ENCODE results near the gene CDCA4.

The CDCA4 gene

DNA sequence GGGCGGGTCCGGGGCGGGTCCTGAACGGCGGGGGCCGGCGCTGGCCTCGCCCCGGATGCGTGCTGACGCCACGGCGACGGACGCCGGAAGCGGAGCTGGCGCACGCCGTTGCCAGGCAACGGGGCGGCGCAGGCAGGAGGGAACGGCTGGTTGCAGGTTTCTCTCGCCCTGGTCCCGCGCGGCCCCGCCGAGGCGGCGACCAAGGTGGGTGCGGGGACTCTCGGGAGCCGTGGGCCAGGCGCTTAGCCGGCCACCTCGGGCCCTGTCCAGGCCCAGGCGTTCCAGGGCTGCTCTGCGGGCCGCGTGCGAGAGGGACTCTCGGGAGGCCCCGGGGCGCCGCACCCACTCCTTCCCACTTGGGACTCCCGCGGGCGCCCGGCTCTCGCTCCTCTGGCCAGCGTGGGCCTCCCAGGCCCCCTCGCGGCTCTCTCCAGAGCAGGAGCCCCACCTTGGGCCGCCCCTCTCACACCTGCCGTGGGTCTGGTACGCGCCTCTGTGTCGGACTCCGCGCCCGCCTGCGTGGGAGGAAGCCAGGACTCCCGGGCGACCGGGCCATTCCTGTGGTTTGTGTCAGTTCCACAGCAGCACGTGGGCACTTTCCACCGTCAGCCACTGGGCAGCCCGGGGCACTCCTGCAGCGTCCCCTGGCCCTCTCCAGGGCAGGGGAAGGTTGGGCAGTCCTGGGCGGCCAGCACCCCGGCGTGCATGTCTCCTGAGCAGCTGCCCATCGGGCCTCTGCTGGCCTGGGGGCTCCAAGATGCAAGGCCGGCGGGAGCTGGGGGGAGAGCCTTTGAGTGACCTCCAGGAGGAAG lies 35.0 kb downstream of the CDCA4 start, which contains the start of gene CLBA1:
Gene CLBA1, plus strand, starts transcription at position 114 of the 812 bp plus-strand sequence. Its CDS starts 644 bp downstream, at position 758.
- DNase-seq = peak; percentile 61 to 95

DNA sequence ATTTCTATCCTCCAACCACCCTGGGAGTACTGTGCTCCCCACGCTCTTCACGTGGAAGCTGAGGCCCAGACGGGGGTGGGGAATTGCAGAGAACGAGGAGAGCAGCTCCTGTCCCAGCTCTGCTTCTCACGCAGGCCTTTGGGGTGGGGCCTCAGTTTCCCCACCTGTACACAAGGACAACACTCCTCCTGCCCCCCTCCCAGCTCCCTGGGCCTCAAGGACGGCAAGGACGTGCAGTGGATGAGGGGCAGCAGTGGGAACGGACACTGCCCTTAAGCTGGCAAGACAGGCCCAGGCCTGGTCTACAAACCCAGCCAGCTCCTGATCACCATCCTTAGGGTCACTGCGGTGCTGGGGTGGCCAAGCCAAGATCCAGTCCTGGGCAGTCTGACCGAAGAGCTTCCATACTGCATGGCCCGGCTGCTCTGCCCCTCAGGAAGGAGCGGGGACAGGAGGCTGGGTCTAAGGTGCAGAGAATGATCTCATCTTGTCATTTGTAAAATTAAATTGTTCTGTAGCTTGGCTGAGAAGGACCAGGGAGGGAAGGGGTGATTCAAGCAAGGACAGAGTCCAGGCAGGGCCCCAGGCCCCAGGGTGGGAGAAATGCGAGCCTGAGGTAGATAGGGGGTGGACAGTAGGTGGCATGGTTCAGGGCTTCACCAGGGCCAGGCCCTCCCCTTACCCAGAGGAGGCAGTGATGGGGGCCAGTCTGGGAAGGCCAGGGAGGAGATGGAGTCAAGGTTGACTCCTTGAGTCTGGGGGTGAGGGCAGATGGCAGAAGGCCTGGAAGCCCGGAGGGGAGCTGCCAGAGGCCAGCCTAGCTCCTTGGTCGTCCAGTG lies 36.6 kb downstream of the CDCA4 start:
- DNase-seq = no peak

DNA sequence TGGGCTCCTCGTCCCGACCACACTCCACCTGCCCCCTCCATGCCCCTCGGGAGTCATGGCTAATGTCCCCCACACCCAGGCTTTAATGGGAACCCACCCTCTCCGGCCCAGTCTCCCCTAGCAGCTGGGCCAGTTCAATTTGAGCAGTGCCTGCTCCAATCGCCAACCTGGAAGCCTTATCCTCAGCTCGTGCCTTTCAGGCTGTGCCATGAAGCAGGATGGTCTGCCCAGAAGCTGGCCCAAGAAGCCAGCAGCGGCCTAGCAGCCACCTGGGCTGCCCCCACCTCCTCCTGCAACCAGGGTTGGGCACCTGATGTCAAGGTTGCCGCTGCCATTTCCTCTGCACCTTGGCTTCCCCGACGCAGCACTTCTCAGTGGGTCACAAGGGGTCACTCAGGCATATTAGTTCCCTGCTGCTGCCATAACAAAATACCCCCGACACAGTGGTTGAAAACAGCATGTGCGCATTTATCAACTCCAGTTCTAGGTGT lies 37.6 kb downstream of the CDCA4 start:
- DNase-seq = no peak

DNA sequence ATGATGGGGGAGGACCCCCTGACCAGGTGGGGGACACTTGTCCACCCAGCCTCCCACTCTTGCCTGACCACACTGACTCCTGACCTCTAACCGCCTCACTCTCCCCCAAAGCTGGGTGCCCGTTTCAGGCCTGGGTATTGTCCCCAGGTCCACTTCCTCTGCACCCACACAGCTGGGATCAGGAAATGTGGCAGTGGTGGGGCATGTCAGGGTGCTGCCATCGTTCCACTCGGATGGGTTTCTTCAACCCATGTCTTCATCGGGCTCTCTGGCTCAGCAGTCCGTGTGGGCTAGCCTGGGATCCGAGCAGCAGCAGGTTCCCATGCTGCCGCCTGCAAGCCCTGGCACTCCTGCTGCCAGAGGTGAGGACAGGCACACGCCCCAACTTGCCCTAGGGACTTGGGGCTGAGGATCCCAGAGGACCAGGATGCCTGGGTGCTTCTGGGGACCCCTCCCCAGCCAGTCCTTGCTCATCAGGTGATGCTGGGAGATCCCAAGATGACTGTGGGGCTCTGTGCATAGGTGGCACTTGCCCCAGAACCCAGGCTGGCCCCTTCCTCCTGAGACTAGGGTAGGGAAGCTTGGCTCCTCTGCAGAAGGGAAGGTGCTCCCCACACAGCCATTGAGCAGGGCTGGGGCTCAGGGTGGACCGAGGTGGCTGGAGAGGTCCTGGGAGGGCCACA lies 38.2 kb downstream of the CDCA4 start:
- DNase-seq = no peak

DNA sequence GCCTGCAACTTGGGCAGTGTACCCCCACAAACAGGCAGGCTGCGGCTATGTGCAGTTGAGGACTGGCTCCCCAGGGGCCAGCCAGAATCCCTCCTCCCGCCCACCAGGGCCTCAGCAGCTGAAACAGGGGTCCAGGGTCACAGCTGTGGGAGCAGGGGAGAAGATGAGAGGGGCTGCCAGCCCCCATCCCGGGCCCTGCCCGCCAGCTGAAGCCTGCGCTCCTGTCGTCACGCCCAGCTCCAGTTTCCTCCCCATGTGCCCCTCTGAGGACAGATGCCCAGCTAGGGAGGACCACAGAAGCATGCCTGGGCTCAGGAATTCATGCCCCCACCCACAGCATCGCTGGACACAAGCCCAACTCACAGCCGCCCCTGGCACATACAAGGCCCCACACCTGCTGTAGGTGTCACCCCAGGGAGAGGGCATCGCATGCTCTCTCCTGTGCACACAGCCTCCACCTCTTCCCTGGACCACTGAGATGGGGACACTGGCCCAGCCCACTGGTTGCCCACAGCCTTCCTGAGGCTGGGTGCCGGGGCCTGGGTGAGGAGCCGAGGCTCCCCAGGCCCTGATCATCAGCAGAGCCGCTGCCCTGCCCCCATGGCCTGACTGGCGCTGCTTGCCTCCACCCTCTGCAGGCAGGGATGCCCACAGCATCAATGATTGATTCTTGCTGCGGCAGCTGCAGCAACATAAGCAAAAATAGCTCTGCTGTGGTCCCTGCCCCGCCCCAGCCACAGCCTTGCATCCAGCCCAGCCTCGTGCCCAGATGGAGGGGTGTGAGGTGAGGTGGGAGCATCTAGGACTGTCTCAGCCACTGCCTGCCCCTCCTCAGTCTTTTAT lies 39.0 kb downstream of the CDCA4 start:
- DNase-seq = no peak

DNA sequence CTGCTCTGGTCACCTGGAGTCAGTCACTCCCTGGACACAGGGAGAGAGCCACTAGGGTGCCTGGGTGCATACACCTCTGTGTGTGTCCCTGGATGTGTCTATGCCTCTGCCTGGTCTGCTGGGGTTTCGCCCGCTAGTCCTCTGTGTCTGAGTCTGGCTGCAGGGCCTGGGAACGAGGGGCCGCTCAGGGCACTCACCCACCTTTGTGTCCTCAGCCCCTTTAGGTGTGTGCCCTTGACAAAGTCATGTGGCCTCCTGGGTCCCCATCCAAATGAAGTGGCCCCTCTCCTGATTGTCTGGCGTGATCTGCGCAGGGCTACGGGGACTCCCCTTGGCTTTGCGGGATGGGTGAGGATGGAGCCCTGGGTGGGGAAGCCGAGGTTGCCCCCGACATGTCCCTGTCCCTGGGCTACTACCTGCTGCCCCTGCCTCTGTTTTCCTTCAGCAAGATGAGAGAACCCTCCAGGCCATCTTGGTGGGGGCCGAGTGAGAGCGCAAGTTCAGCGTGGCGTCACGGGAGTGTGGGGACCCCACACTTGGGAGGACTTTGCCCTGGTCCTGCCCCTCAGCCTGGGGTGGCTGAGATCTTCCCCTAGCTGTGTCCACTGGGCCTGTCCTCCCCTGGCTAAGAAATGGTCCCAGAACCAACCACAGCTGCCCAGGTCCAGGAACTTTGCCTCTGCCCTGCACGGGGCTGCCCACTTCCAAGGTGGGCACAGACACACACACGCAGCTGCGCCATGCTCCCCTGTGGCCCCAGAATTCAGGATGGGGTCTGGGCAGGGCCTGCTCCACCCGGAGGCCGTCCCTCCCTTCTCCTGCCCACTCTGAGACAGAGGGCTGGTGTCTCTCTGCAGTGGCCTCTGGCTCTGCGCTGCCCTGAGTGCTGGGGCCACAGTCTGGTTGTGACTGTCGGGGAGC lies 40.0 kb downstream of the CDCA4 start:
- no peak for DNase-seq

DNA sequence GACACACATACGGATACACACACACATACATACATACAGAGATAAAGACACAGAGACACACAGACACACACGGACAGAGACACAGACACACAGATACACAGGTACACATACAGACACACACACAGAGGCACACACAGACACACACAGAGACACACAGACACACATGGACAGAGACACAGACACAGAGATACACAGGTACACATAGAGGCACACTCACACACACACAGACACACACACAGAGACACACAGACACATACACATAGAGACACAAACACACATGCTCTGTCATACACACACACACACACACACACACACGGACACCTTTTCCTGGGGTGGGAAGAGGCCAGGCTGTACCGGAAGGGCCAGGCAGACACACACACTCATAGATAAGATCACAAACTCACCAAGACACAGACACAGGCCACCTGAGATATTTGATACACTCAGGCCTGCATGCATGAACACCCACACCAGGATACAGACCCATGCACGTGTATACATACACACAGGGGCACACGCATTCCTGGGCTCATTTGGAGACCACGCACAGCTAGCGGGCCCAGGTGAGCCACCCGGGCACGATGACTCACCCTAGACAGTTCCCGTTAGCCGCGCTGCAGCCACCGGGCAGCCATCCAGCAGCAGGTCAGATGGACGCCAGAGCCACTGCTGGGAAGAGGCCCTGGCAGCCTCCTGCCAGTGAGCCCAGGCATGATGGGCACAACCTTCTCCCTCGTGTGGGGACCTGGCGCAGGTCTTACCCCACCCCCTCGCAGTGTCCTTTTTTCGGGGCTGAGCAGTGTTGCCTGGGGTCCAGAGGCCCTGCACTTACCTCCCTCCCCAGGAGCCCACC lies 40.9 kb downstream of the CDCA4 start:
- DNase-seq = peak in 1 of 2 experiments; percentile 39

DNA sequence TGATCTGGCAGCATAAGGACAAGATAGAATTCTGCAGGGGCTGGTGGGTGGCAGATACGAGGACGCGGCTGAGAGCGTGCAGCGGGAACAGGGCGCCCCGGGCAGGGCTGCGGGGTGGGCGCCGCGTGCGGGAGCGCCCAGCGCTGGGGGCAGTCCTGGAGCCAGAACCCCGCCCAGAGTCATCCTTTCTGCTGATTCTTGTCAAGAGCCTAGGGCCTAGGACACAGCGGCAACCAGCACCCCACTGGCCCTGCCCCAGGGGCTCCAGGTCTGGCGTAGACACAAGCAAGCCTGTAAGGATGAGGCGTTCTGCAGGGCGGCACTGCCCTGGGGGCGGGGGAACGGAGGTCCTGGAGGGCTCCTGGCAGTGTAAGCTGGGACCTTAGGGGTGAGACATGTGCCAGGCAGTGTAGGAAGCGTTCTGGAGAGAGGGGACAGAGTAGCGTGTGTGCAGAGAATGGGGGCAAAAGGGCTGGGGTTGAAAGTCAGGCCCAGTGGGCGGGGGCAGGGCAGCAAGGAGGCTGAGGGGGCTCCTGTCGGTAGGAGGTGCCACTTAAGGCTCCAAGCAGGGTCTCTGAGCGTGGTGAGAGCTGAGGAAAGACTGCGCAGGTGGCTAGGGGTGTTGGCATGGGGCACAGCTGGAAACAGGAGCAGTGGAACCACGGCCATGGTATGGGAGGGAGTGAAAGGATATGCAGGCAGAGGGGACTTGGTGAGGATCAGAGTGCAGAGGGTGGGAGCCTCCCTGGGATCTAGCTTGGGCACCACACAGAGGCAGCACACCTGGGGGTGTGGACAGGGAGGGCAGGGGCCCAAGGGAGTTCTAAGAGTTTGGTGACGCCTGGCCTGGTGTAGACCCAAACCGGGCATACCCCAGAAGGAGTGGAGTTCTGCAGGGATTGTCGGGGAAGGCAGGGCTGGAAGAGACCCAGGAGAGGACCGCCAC lies 41.9 kb downstream of the CDCA4 start:
- DNase-seq = peak in 1 of 2 experiments; percentile 45

DNA sequence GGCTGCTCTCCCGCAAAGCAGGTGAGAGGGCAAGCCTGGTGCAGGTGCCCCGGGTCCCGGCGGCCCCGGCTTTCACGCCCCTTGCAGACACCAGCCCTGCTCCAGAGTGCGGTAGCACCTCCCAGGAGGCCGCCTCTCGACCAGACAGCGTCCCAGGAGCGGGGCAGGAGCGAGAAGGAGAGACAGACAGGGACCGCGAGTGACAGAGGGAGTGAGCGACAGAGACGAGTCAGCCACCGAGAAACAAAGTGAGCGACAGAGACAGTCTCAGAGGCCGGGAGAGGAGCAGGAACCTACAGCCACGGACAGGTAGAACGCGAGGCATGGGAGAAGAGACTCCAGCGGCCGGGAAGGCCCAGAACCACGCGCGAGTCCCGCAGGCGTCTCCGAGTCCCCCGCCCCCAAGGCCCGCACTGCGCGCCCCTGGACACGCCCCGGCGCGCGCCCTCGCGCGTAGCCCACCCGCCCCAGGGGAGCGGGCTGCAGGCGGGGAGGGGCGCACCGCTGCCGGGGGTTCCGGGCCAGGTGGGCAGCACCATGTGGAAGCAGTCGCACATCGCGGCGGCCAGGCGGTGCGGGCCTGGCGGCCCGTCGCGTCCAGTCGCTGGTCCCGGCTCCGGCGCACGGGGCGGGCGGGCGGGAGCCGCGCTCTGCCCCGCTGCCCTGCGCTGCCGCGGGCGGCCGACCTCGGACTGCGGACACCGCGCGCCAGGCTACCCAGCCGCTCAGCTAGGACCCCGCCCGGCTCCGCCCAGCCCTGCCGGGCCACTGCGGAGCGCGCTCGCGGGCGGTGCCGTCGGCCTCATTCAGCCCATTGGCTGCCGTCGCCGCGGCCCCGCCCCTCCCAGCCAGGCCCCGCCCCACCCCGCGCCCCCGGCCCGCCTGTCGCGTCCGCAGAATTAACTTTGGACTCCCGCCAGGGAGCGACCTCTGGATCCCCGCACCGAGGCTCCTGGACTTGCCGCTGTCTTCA lies 42.9 kb downstream of the CDCA4 start, which contains the start of gene AHNAK2:
Gene AHNAK2, minus strand, starts transcription at position 694 of the 973 bp plus-strand sequence. Its CDS starts 137 bp downstream, at position 557.
- peak; percentile 21 to 93 for DNase-seq

DNA sequence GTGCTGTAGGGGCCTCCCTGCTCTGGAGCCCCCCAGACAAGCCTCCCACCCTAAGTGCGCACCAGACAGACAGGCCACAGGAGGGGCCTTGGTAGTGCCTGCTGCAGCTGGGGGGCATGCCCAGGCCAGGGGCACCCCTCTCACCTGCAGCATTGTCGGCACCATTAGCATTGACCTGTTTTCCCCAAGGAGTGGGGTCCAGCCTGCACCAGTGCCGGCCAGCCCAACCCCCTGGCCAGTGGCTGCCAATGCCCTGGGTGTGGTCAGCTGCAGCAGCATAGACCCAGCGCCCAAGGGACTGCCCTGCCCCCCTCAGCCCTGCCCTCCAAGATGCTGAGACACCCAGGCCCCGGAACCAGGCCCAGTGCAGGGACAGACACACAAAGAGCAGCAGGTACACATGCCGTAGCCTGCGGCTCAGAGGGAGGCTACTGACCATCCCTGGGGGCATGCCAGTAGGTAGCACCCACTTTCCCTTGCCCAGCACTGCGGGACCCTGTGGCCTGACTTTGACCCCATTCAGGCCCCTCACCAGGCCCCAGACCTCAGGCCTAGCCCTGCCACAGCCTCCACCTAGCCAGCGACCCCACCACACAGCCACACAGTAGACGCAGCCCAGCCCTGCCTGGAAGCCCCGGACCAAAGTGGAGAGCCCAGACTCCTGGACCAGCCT lies 43.7 kb downstream of the CDCA4 start:
- DNase-seq = peak in 1 of 2 experiments; percentile 45

DNA sequence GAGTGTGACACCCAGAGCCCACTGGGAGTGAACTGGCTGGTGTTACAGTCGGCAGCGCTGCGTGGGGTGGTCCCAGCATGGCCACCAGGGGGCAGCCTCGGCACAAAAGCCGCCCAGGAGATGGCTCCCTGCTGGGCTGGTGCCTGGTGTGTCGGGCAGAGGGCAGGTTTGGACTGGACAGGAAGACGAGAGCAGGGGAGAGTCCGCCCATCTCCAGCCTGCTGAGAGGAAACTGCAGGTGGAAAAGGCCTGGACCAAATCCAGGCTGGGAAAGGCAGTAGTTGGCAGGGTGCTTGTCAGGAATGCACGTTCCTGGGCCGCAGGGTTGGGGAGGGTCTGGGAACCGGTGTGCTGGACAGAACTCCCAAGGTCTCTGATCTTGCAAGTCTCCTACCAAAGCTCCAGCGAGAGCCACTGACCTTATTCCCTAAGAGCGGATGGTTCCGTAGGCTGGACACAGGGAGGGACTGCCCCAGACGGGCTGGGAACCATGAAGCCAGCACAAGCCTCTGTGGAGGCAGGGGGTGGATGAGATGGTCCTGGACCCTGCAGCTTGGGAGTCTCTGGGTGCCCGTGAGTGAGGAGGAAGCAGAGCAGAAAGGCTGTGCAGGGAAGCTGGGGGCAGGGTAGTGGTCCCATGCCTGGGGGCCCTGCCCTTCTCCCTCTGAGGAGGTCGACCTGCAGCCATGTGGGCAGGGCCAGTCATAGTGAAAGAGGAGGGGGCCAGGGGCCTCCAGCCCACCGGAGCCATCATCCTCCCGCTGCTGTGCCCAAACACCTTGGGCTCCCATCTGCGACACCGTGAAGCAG lies 44.5 kb downstream of the CDCA4 start:
- DNase-seq = peak; percentile 71 to 91

DNA sequence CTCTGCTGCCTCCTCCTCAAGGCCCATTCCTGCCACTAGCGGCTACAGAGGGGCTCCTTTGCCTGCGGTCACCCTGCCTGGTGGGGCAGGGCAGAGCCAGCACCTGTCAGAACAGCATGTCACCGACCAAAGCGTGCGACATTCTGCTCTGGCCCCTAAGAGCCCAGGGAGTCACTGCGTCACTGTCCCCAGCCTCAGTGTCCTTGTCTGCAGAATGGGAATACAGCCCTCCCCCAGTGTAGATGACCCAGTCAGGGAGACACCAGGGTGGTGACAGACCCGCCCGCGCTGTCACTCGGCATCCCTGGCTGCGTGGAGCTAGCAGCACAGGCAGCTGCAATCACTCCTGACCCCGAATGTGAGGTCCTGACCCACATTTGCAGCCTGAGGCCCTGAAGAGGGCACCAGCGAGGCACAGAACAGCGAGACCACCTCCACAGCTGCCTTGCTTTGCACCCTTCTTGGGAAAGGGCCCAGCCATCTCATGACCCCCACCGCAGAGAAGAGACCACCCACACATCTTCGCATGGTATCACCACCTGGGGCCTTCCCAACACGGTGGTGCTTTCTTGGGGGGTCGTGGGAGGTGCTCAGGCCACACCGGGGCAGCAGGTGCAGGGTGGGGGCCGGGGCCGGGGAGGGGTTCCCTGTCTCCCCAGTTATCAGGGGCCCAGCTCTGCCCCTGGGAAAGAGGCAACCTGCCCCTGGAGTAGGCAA lies 45.2 kb downstream of the CDCA4 start:
- DNase-seq = no peak

DNA sequence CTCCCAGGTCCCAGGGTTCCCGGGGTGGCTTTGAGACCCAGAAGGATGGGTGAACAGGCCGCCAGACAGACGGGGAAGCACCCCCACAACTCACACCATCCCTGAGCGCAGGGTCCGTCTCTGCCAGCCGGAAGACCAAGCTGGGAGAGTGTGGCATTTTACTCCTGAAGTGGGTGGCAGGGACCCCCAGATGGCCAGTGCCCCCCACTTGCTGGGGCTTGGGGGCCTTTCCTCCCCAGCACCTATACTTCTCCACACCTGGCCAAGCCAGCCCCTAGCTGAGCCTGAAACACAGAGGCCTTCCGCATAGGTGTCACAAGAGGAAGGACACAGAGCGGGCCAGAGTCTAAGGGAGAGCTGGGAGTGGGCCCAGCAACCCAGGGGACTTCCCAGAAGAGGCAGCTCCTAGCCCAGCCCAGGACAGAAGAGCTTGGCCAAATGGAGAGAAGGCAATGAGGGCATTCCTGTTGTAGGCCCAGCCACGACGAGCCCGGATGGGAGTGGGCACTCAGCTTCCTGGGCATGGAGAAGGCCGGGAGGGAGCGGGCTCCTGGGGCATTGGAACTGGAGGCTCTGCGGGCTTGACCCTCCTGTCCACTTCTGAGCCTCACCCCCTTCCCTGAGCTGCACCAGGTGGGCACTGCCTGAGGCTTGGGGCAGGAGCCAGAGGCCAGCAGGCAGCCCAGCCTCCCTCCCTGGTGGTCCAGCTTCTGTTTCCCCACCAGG lies 46.1 kb downstream of the CDCA4 start:
- DNase-seq = no peak

DNA sequence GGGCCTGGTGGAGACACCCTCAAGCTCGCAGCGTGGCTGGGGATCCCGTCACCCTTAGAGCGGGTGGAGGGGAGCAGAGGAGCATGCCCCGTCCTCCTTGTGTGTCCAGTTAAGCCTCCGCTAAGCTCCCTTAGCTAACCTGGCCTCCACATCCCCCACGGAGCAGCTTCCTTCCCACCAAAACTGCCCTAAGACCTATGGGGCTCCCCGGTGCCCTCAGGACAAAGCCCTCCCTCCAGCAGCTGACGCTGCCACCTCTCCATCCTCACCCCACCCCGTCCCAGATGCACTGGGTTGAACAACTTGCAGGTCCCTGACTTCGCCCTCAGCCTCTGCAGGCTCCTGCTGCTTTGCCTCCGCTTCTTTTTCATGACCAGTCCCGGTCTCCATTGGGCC lies 46.7 kb downstream of the CDCA4 start:
- DNase-seq = no peak

Measured in NCI-H526 (cell line).